ENCODE data around the gene PAK1IP1.
"Not testable (repeated sequence)": the region's sequence is repeated elsewhere in the genome, so short reads cannot be mapped to it uniquely, and the experiment has no call there.

Gene PAK1IP1, protein sequence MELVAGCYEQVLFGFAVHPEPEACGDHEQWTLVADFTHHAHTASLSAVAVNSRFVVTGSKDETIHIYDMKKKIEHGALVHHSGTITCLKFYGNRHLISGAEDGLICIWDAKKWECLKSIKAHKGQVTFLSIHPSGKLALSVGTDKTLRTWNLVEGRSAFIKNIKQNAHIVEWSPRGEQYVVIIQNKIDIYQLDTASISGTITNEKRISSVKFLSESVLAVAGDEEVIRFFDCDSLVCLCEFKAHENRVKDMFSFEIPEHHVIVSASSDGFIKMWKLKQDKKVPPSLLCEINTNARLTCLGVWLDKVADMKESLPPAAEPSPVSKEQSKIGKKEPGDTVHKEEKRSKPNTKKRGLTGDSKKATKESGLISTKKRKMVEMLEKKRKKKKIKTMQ

DNA sequence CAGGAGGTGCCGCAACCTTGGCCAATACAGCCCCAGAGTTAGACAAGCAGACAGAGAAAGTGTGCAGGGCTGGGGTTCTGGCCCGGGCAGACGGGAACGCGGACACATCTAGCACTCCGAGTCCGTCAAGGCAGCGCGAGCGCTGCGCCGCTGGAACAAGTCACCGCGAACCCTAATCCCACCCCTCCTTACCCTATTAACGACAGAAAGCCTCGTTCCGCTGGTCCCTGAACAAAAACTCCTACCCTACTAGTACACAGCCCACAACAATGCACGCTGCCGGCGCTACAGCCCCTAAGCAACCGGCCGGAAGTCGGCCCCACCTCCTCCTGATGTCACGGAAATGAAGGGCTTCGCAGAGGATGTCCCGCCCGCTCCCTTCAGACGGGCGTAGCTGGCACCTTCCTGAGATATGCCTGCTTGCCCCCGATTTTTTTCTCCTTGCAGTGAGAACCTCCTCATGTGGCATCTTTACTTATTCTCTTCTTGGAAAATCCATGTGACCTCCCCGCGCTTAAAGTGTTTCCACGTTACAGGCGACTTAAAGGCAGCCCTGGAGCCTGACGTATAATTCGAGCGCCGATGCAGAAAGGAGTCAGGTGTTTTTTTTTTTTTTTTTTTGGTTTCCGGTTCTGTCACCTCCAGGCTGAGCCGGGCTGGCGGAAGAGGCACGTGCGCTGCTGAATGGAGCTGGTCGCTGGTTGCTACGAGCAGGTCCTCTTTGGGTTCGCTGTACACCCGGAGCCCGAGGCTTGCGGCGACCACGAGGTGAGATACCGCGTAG is at the start of gene PAK1IP1, which contains the start of gene C6orf52:
Gene PAK1IP1, plus strand, starts transcription at position 671 of the 784 bp plus-strand sequence. Its CDS starts 14 bp downstream, at position 685.
Gene C6orf52, minus strand, starts transcription at position 315 of the 784 bp plus-strand sequence. CDS start 7,066 bp downstream, outside the sequence.
- H3K36me3 ChIP-seq (ENCODE audit: control insufficient read depth in 1 of 2, insufficient read depth in 2 of 2, low read length in 2 of 2), result peaks cover 0 to 20% of the 10 kb centered on the region in 2 donors
- peak within 1 kb of the TSS; percentile 95 for H3K27ac ChIP-seq (ENCODE audit: low read depth, low read length)

GRCh38 chr6:10655508-10656055 is 39.2 kb upstream of the PAK1IP1 start:
- no peaks in the 10 kb centered on the region for H3K9me3 ChIP-seq (ENCODE audit: control insufficient read depth in 1 of 2, low read length in 2 of 2)
- H3K27me3 ChIP-seq (ENCODE audit: control insufficient read depth in 1 of 2, insufficient read depth in 2 of 2, low read length in 2 of 2), result peaks cover 0 to 2% of the 10 kb centered on the region in 2 donors
- H3K4me1 ChIP-seq (ENCODE audit: control insufficient read depth in 1 of 2, insufficient read depth in 2 of 2, low read length in 2 of 2), result no peaks in the 10 kb centered on the region
- no peak overlapping the region for H3K27ac ChIP-seq (ENCODE audit: low read depth, low read length)
- H3K36me3 ChIP-seq (ENCODE audit: control insufficient read depth in 1 of 2, insufficient read depth in 2 of 2, low read length in 2 of 2), result no peaks in the 10 kb centered on the region
- no peak overlapping the region for H3K4me3 ChIP-seq (ENCODE audit: low read depth in 1 of 2, low read length in 2 of 2)
- H3K9ac ChIP-seq (ENCODE audit: low read depth in 1 of 2, low read length in 2 of 2), result no peak overlapping the region

More for the DNA sequence above, at the start of gene PAK1IP1, which contains the start of gene C6orf52:
- Histone ChIP-seq H3K9ac (ENCODE audit: low read depth in 1 of 2, low read length in 2 of 2) (peak within 1 kb of the TSS; percentile 96 to 99), H3K4me1 (ENCODE audit: control insufficient read depth in 1 of 2, insufficient read depth in 2 of 2, low read length in 2 of 2) (peaks cover 23 to 24% of the 10 kb centered on the region in 2 donors), H3K4me3 (ENCODE audit: low read depth in 1 of 2, low read length in 2 of 2) (peak within 1 kb of the TSS; percentile 97 to 100), H3K27me3 (ENCODE audit: control insufficient read depth in 1 of 2, insufficient read depth in 2 of 2, low read length in 2 of 2) (no peaks in the 10 kb centered on the region), H3K9me3 (ENCODE audit: control insufficient read depth in 1 of 2, low read length in 2 of 2) (no peaks in the 10 kb centered on the region)

- H3K9me3 ChIP-seq (ENCODE audit: control insufficient read depth in 1 of 2, low read length in 2 of 2), result no peaks in the 10 kb centered on the region
- H3K36me3 ChIP-seq (ENCODE audit: control insufficient read depth in 1 of 2, insufficient read depth in 2 of 2, low read length in 2 of 2), result no peaks in the 10 kb centered on the region
- no peak overlapping the region for H3K27ac ChIP-seq (ENCODE audit: low read depth, low read length)
- H3K4me3 ChIP-seq (ENCODE audit: low read depth in 1 of 2, low read length in 2 of 2), result peak overlapping the region in 1 of 2 donors; percentile 40
- H3K4me1 ChIP-seq (ENCODE audit: control insufficient read depth in 1 of 2, insufficient read depth in 2 of 2, low read length in 2 of 2), result no peaks in the 10 kb centered on the region
- H3K9ac ChIP-seq (ENCODE audit: low read depth in 1 of 2, low read length in 2 of 2), result peak overlapping the region in 1 of 2 donors; percentile 33
- H3K27me3 ChIP-seq (ENCODE audit: control insufficient read depth in 1 of 2, insufficient read depth in 2 of 2, low read length in 2 of 2), result no peaks in the 10 kb centered on the region
Measured at GRCh38 chr6:10658910-10659698, 35.7 kb upstream of the PAK1IP1 start.

GRCh38 chr6:10659699-10660348 is 34.9 kb upstream of the PAK1IP1 start:
- Histone ChIP-seq H3K27me3 (ENCODE audit: control insufficient read depth in 1 of 2, insufficient read depth in 2 of 2, low read length in 2 of 2) (no peaks in the 10 kb centered on the region), H3K36me3 (ENCODE audit: control insufficient read depth in 1 of 2, insufficient read depth in 2 of 2, low read length in 2 of 2) (no peaks in the 10 kb centered on the region), H3K4me3 (ENCODE audit: low read depth in 1 of 2, low read length in 2 of 2) (peak overlapping the region in 1 of 2 donors; percentile 40), H3K4me1 (ENCODE audit: control insufficient read depth in 1 of 2, insufficient read depth in 2 of 2, low read length in 2 of 2) (no peaks in the 10 kb centered on the region), H3K9me3 (ENCODE audit: control insufficient read depth in 1 of 2, low read length in 2 of 2) (no peaks in the 10 kb centered on the region), H3K27ac (ENCODE audit: low read depth, low read length) (no peak overlapping the region), H3K9ac (ENCODE audit: low read depth in 1 of 2, low read length in 2 of 2) (peak overlapping the region in 1 of 2 donors; percentile 33)

DNA sequence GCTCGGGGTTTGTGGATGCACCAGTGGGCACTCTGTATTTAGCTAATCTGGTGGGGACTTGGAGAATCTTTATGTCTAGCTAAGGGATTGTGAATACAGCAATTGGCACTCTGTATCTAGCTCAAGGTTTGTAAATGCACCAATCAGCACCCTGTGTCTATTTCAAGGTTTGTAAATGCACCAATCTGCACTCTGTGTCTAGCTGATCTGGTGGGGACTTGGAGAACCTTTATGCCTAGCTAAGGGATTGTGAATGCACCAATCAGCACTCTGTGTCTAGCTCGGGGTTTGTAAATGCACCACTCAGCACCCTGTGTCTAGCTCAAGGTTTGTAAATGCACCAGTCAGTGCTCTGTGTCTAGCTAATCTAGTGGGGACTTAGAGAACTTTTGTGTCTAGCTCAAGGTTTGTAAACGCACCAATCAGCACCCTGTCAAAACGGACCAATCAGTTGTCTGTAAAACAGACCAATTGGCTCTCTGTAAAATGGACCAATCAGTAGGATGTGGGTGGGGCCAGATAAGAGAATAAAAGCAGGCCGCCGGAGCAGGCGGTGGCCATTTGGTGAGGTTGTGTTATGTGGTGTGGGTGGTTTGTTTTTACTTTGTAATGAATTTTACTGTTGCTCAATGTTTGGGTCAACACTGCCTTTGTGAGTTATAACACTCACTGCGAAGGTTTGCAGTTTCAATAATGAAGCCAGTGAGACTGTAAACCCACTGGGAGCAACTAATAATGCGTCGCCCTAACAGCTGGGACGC is 34.2 kb upstream of the PAK1IP1 start:
- not testable (repeated sequence) for H3K9me3 ChIP-seq (ENCODE audit: control insufficient read depth in 1 of 2, low read length in 2 of 2); H3K4me3 ChIP-seq (ENCODE audit: low read depth in 1 of 2, low read length in 2 of 2); H3K27ac ChIP-seq (ENCODE audit: low read depth, low read length); H3K9ac ChIP-seq (ENCODE audit: low read depth in 1 of 2, low read length in 2 of 2); H3K4me1 ChIP-seq (ENCODE audit: control insufficient read depth in 1 of 2, insufficient read depth in 2 of 2, low read length in 2 of 2); H3K27me3 ChIP-seq (ENCODE audit: control insufficient read depth in 1 of 2, insufficient read depth in 2 of 2, low read length in 2 of 2); H3K36me3 ChIP-seq (ENCODE audit: control insufficient read depth in 1 of 2, insufficient read depth in 2 of 2, low read length in 2 of 2)

DNA sequence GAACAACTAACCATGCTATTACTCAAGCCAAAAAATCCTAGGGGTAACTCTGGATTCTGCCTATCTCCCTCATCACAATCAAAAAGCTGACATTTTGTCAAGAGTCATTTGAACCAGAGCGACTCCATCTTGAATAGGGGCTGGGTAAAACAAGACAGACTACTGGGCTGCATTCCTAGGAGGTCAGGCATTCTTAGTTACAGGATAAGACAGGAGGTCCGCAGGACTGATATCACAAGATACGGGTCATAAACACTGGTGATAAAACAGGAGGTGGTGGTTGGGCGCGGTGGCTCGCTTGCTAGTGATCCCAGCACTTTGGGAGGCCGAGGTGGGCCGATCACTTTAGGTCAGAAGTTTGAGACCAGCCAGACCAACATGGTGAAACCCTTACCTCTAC is 32.6 kb upstream of the PAK1IP1 start:
- no peaks in the 10 kb centered on the region for H3K9me3 ChIP-seq (ENCODE audit: control insufficient read depth in 1 of 2, low read length in 2 of 2)
- H3K4me3 ChIP-seq (ENCODE audit: low read depth in 1 of 2, low read length in 2 of 2), result no peak overlapping the region
- H3K9ac ChIP-seq (ENCODE audit: low read depth in 1 of 2, low read length in 2 of 2), result no peak overlapping the region
- H3K4me1 ChIP-seq (ENCODE audit: control insufficient read depth in 1 of 2, insufficient read depth in 2 of 2, low read length in 2 of 2), result no peaks in the 10 kb centered on the region
- no peak overlapping the region for H3K27ac ChIP-seq (ENCODE audit: low read depth, low read length)
- no peaks in the 10 kb centered on the region for H3K27me3 ChIP-seq (ENCODE audit: control insufficient read depth in 1 of 2, insufficient read depth in 2 of 2, low read length in 2 of 2)
- no peaks in the 10 kb centered on the region for H3K36me3 ChIP-seq (ENCODE audit: control insufficient read depth in 1 of 2, insufficient read depth in 2 of 2, low read length in 2 of 2)

DNA sequence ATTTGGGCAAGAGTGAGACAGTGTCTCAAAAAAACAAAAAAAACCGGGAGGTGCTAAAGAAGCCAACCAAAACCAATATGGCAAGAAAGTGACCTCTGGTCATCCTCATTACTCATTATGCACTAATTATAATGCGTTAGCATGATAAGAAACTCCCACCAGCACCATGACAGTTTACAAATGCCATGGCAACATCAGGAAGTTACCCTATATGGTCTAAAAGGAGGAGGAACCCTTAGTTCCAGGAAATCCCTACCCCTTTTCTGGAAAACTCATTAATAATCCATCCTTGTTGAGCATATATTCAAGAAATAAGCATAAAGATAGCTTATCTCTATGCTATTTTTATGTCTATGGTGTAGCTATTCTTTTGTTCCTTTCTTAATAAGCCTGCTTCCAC is 32.0 kb upstream of the PAK1IP1 start:
- H3K9me3 ChIP-seq (ENCODE audit: control insufficient read depth in 1 of 2, low read length in 2 of 2), result no peaks in the 10 kb centered on the region
- no peaks in the 10 kb centered on the region for H3K36me3 ChIP-seq (ENCODE audit: control insufficient read depth in 1 of 2, insufficient read depth in 2 of 2, low read length in 2 of 2)
- no peak overlapping the region for H3K27ac ChIP-seq (ENCODE audit: low read depth, low read length)
- H3K9ac ChIP-seq (ENCODE audit: low read depth in 1 of 2, low read length in 2 of 2), result no peak overlapping the region
- H3K4me3 ChIP-seq (ENCODE audit: low read depth in 1 of 2, low read length in 2 of 2), result no peak overlapping the region
- no peaks in the 10 kb centered on the region for H3K27me3 ChIP-seq (ENCODE audit: control insufficient read depth in 1 of 2, insufficient read depth in 2 of 2, low read length in 2 of 2)
- H3K4me1 ChIP-seq (ENCODE audit: control insufficient read depth in 1 of 2, insufficient read depth in 2 of 2, low read length in 2 of 2), result no peaks in the 10 kb centered on the region

DNA sequence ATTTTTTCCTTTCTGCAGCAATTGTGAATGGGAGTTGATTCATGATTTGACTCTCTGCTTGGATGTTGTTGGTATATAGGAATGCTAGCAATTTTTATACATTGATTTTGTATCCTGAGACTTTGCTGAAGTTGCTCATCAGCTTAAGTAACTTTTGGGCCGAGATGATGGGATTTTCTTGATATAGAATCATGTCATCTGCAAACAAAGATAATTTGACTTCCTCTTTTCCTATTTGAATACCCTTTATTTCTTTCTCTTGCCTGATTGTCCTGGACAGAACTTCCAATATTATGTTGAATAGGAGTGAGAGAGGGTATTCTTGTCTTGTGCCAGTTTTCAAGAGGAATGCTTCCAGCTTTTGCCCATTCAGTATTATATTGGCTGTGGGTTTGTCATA is 29.2 kb upstream of the PAK1IP1 start:
- not testable (repeated sequence) for H3K4me3 ChIP-seq (ENCODE audit: low read depth in 1 of 2, low read length in 2 of 2); H3K36me3 ChIP-seq (ENCODE audit: control insufficient read depth in 1 of 2, insufficient read depth in 2 of 2, low read length in 2 of 2); H3K4me1 ChIP-seq (ENCODE audit: control insufficient read depth in 1 of 2, insufficient read depth in 2 of 2, low read length in 2 of 2); H3K27me3 ChIP-seq (ENCODE audit: control insufficient read depth in 1 of 2, insufficient read depth in 2 of 2, low read length in 2 of 2); H3K27ac ChIP-seq (ENCODE audit: low read depth, low read length); H3K9me3 ChIP-seq (ENCODE audit: control insufficient read depth in 1 of 2, low read length in 2 of 2); H3K9ac ChIP-seq (ENCODE audit: low read depth in 1 of 2, low read length in 2 of 2)

All from duodenal mucosa (tissue), 2 donors.